ENCODE results near the gene IL20. TPM values are rescaled to one million over a fixed set of nuclear protein-coding genes. Genes with fewer than 3 reads are reported as not detected.

The IL20 gene
- total RNA-seq, 4 donors from 2014 or later, result not detected

GRCh38 chr1:206834217-206834616, 31.2 kb upstream of the IL20 start:
- WGBS, 2 donors, result 86 to 89% methylated on average over 6 of the region's 6 CpGs
- H3K36me3 ChIP-seq, result no peaks in the 10 kb centered on the region
- no peaks in the 10 kb centered on the region for H3K9me3 ChIP-seq
- H3K4me1 ChIP-seq, result peaks cover 12 to 35% of the 10 kb centered on the region in 2 donors
- no peak overlapping the region for H3K27ac ChIP-seq
- H3K4me3 ChIP-seq (replicated peaks in 1 of 3), result no peak overlapping the region
- TF ChIP-seq POLR2A (IDR thresholded peaks at IDR 0.05) (no peak), CTCF (IDR thresholded peaks at IDR 0.05) (no peak)
- no peak for DNase-seq
- H3K27me3 ChIP-seq, result no peaks in the 10 kb centered on the region
- intact Hi-C loops (cut with DNase I), result no loop called here

GRCh38 chr1:206834711-206835110, 30.7 kb upstream of the IL20 start:
- H3K27ac ChIP-seq, result no peak overlapping the region
- 72 to 90% methylated on average over 3 of the region's 3 CpGs for WGBS, 2 donors
- no peaks in the 10 kb centered on the region for H3K9me3 ChIP-seq
- no peaks in the 10 kb centered on the region for H3K27me3 ChIP-seq
- no peak for TF ChIP-seq CTCF (IDR thresholded peaks at IDR 0.05)
- TF ChIP-seq POLR2A (IDR thresholded peaks at IDR 0.05), result no peak
- DNase-seq, result no peak
- H3K4me1 ChIP-seq, result peaks cover 12 to 35% of the 10 kb centered on the region in 2 donors
- intact Hi-C loops (cut with DNase I), result no loop called here
- no peak overlapping the region for H3K4me3 ChIP-seq (replicated peaks in 1 of 3)
- no peaks in the 10 kb centered on the region for H3K36me3 ChIP-seq

- Histone ChIP-seq H3K27me3 (no peaks in the 10 kb centered on the region), H3K36me3 (no peaks in the 10 kb centered on the region), H3K4me3 (replicated peaks in 1 of 3) (no peak overlapping the region), H3K27ac (no peak overlapping the region), H3K4me1 (peaks cover 12 to 35% of the 10 kb centered on the region in 2 donors), H3K9me3 (no peaks in the 10 kb centered on the region)
- WGBS, 2 donors, result 28 to 31% methylated on average over 3 of the region's 3 CpGs
- TF ChIP-seq POLR2A (IDR thresholded peaks at IDR 0.05) (no peak), CTCF (IDR thresholded peaks at IDR 0.05) (no peak)
- DNase-seq, result no peak
- intact Hi-C loops (cut with DNase I), result no loop called here
These were observed 30.2 kb upstream of the IL20 start for GRCh38 chr1:206835186-206835585.

GRCh38 chr1:206836111-206836510, 29.3 kb upstream of the IL20 start:
- no peak for TF ChIP-seq POLR2A (IDR thresholded peaks at IDR 0.05)
- no peak for TF ChIP-seq CTCF (IDR thresholded peaks at IDR 0.05)
- H3K27ac ChIP-seq, result no peak overlapping the region

GRCh38 chr1:206839006-206839560, 26.3 kb upstream of the IL20 start:
- H3K27ac ChIP-seq, result no peak overlapping the region
- DNase-seq, result no peak
- H3K9me3 ChIP-seq, result no peaks in the 10 kb centered on the region
- 91 to 92% methylated on average over 4 of the region's 4 CpGs for WGBS, 2 donors
- no peak overlapping the region for H3K4me3 ChIP-seq (replicated peaks in 1 of 3)
- intact Hi-C loops (cut with DNase I), result no loop called here
- peaks cover 0 to 12% of the 10 kb centered on the region in 2 donors for H3K4me1 ChIP-seq
- TF ChIP-seq POLR2A (IDR thresholded peaks at IDR 0.05), result no peak
- TF ChIP-seq CTCF (IDR thresholded peaks at IDR 0.05), result no peak
- H3K27me3 ChIP-seq, result no peaks in the 10 kb centered on the region
- no peaks in the 10 kb centered on the region for H3K36me3 ChIP-seq

More at GRCh38 chr1:206836111-206836510, 29.3 kb upstream of the IL20 start:
- Histone ChIP-seq H3K9me3 (no peaks in the 10 kb centered on the region), H3K4me3 (replicated peaks in 1 of 3) (no peak overlapping the region), H3K27me3 (no peaks in the 10 kb centered on the region), H3K36me3 (no peaks in the 10 kb centered on the region), H3K4me1 (peaks cover 12 to 35% of the 10 kb centered on the region in 2 donors)
- intact Hi-C loops (cut with DNase I), result no loop called here
- DNase-seq, result no peak
- 90 to 92% methylated on average over 2 of the region's 2 CpGs for WGBS, 2 donors
